HUDEP-2 (cell line): ENCODE data around the gene EWSR1.
"Not testable (repeated sequence)": the region's sequence is repeated elsewhere in the genome, so short reads cannot be mapped to it uniquely, and the experiment has no call there.

Experiments
- DNase-seq, 76 experiments: peaks; one replicate each; lab custom pipeline; 2025; ENCODE audit not compliant: unreplicated experiment in 76 of 76; lab: John Stamatoyannopoulos, UW

Gene EWSR1

GRCh38 chr22:29267858-29268510, at the start of gene EWSR1, which contains the start of gene RHBDD3:
EWSR1 (plus strand) TSS chr22:29268268; CDS start chr22:29268337, 69 bp downstream.
RHBDD3 (minus strand) TSS chr22:29267981; CDS start chr22:29265626, 2,355 bp downstream.
- peak in 75 of 76 experiments; percentile 37 to 100 (median 93) for DNase-seq

GRCh38 chr22:29218758-29219408, 49.2 kb upstream of the EWSR1 start:
- DNase-seq: no peak

- not testable (repeated sequence) for DNase-seq
These were observed 48.7 kb upstream of the EWSR1 start for GRCh38 chr22:29219409-29219782.

- no peak for DNase-seq
These were observed 48.0 kb upstream of the EWSR1 start for GRCh38 chr22:29219881-29220670.

GRCh38 chr22:29224121-29224858, 43.8 kb upstream of the EWSR1 start:
- no peak for DNase-seq

GRCh38 chr22:29224859-29225410, 43.1 kb upstream of the EWSR1 start:
- no peak for DNase-seq

GRCh38 chr22:29225422-29226090, 42.5 kb upstream of the EWSR1 start:
- DNase-seq: no peak

- DNase-seq: no peak
These were observed 41.6 kb upstream of the EWSR1 start for GRCh38 chr22:29226351-29226981.

- DNase-seq: no peak
These were observed 36.8 kb upstream of the EWSR1 start for GRCh38 chr22:29230972-29231875.

- DNase-seq: no peak
These were observed 35.8 kb upstream of the EWSR1 start for GRCh38 chr22:29231971-29232959.

- DNase-seq: no peak
These were observed 34.7 kb upstream of the EWSR1 start for GRCh38 chr22:29233277-29233877.

- not testable (repeated sequence) for DNase-seq
These were observed 27.6 kb upstream of the EWSR1 start for GRCh38 chr22:29240481-29240880.

- no peak for DNase-seq
These were observed 24.1 kb upstream of the EWSR1 start for GRCh38 chr22:29243874-29244446.

- DNase-seq: no peak
These were observed 23.1 kb upstream of the EWSR1 start for GRCh38 chr22:29244785-29245625.

- peak in 62 of 76 experiments; percentile 5 to 74 (median 53) for DNase-seq
These were observed 22.3 kb upstream of the EWSR1 start for GRCh38 chr22:29245626-29246385.
